T-helper 1 cell (primary cell): ENCODE data around the gene MANBA.
"Not testable (repeated sequence)": the region's sequence is repeated elsewhere in the genome, so short reads cannot be mapped to it uniquely, and the experiment has no call there.

Source experiments
- DNase-seq, 5 donors: peaks; one replicate each; pipeline ENCODE4 v3.0.0-alpha.2; 2012 to 2020

The MANBA gene

GRCh38 chr4:102619021-102619420 is 141.7 kb downstream of the MANBA start:
- not testable (repeated sequence) for DNase-seq

- peak in 1 of 5 donors; percentile 62 for DNase-seq
Measured at GRCh38 chr4:102616636-102617035, 144.1 kb downstream of the MANBA start.

- peak in 2 of 5 donors; percentile 14 to 67 for DNase-seq
Measured at GRCh38 chr4:102614801-102615200, 146.0 kb downstream of the MANBA start.

GRCh38 chr4:102612824-102613366 is 147.9 kb downstream of the MANBA start:
- DNase-seq: peak in 2 of 5 donors; percentile 25 to 81

- DNase-seq: no peak
Measured at GRCh38 chr4:102612210-102612609, 148.6 kb downstream of the MANBA start.

- DNase-seq: no peak
Measured at GRCh38 chr4:102610476-102610875, 150.3 kb downstream of the MANBA start.

GRCh38 chr4:102610007-102610406 is 150.8 kb downstream of the MANBA start:
- no peak for DNase-seq

- no peak for DNase-seq
Measured at GRCh38 chr4:102608190-102608589, 152.6 kb downstream of the MANBA start.

- no peak for DNase-seq
Measured at GRCh38 chr4:102606846-102607450, 153.8 kb downstream of the MANBA start.

- no peak for DNase-seq
Measured at GRCh38 chr4:102606261-102606660, 154.5 kb downstream of the MANBA start.

- peak in 1 of 5 donors; percentile 39 for DNase-seq
Measured at GRCh38 chr4:102604222-102604940, 156.4 kb downstream of the MANBA start.

GRCh38 chr4:102601586-102602227 is 159.1 kb downstream of the MANBA start:
- no peak for DNase-seq

GRCh38 chr4:102600689-102601088 is 160.1 kb downstream of the MANBA start:
- no peak for DNase-seq

- DNase-seq: no peak
Measured at GRCh38 chr4:102599886-102600285, 160.9 kb downstream of the MANBA start.

- DNase-seq: no peak
Measured at GRCh38 chr4:102599455-102599854, 161.3 kb downstream of the MANBA start.

GRCh38 chr4:102598762-102599374 is 161.9 kb downstream of the MANBA start:
- no peak for DNase-seq

GRCh38 chr4:102598086-102598761 is 162.5 kb downstream of the MANBA start:
- peak in 1 of 5 donors; percentile 86 for DNase-seq

GRCh38 chr4:102596532-102596931 is 164.2 kb downstream of the MANBA start:
- DNase-seq: no peak

GRCh38 chr4:102594000-102594399 is 166.8 kb downstream of the MANBA start:
- DNase-seq: no peak

GRCh38 chr4:102593147-102593546 is 167.6 kb downstream of the MANBA start:
- DNase-seq: no peak

GRCh38 chr4:102592256-102592655 is 168.5 kb downstream of the MANBA start:
- DNase-seq: no peak

GRCh38 chr4:102589743-102590142 is 171.0 kb downstream of the MANBA start:
- peak in 1 of 5 donors; percentile 54 for DNase-seq

- peak in 2 of 5 donors; percentile 20 to 86 for DNase-seq
Measured at GRCh38 chr4:102586644-102587021, 174.1 kb downstream of the MANBA start.
